ENCODE measurements around the gene PTGIS.

The PTGIS gene

GRCh38 chr20:49587111-49587570 is 19.2 kb upstream of the PTGIS start:
- Histone ChIP-seq H3K36me3 (ENCODE audit: control insufficient read depth in 1 of 2, insufficient read depth in 2 of 2, low read length in 2 of 2) (no peaks in the 10 kb centered on the region), H3K9me3 (ENCODE audit: control insufficient read depth in 1 of 2, low read length in 2 of 2) (peaks cover 3 to 5% of the 10 kb centered on the region in 2 donors), H3K4me1 (ENCODE audit: control insufficient read depth in 1 of 2, insufficient read depth in 2 of 2, low read length in 2 of 2) (peaks cover 23 to 25% of the 10 kb centered on the region in 2 donors), H3K27me3 (ENCODE audit: control insufficient read depth in 1 of 2, insufficient read depth in 2 of 2, low read length in 2 of 2) (peaks cover 0 to 3% of the 10 kb centered on the region in 2 donors), H3K27ac (ENCODE audit: low read depth, low read length) (no peak overlapping the region), H3K9ac (ENCODE audit: low read depth in 1 of 2, low read length in 2 of 2) (no peak overlapping the region), H3K4me3 (ENCODE audit: low read depth in 1 of 2, low read length in 2 of 2) (no peak overlapping the region)

GRCh38 chr20:49585585-49586245 is 17.8 kb upstream of the PTGIS start:
- Histone ChIP-seq H3K9ac (ENCODE audit: low read depth in 1 of 2, low read length in 2 of 2) (no peak overlapping the region), H3K9me3 (ENCODE audit: control insufficient read depth in 1 of 2, low read length in 2 of 2) (peaks cover 3 to 5% of the 10 kb centered on the region in 2 donors), H3K36me3 (ENCODE audit: control insufficient read depth in 1 of 2, insufficient read depth in 2 of 2, low read length in 2 of 2) (no peaks in the 10 kb centered on the region), H3K27ac (ENCODE audit: low read depth, low read length) (no peak overlapping the region), H3K4me3 (ENCODE audit: low read depth in 1 of 2, low read length in 2 of 2) (no peak overlapping the region), H3K4me1 (ENCODE audit: control insufficient read depth in 1 of 2, insufficient read depth in 2 of 2, low read length in 2 of 2) (peaks cover 19 to 22% of the 10 kb centered on the region in 2 donors), H3K27me3 (ENCODE audit: control insufficient read depth in 1 of 2, insufficient read depth in 2 of 2, low read length in 2 of 2) (peaks cover 0 to 3% of the 10 kb centered on the region in 2 donors)

DNA sequence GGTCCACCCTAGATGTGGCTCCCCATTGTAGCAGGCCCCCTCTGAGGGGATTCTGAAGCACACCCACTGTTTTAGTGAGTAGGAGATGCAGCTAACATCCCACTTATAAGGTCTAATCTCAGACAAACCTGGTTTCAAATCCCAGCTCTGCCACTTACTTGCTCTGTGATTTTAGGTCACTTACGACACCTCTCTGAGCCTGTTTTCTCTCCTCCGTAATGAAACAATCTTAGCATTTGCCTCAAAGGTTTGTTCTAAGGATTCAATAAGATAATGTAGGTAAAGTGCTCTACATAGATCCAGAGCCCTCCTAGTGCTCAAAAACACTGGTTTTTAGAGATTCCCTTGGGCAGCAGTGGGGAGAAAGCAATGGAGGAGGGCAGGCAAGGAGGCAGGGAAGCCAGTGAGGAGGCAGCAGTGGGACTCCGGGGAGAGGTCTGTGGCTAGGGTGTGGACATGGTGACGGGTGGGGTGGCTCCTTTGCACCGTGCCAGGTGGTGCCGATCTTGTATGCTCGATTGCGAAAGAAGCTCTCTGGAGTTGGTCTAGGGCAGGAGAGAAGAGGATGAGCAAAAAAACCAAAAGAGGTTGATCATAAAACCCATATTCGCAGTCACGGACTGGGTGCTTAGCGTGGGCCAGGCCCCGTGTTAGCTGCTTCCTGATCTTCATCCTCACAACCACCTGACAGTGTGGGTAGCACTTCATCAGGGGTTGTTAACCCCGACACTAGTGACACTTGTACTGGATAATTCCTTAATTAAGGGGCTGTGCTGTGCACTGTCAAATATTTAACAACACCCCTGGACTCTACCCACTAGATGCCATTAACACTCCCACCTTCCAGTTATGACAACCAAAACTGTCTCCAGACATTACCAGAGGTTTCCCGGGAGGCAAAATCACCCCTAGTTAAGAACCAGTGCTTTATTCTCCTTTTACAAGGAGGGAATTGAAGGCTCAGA is 16.8 kb upstream of the PTGIS start:
- Histone ChIP-seq H3K27me3 (ENCODE audit: control insufficient read depth in 1 of 2, insufficient read depth in 2 of 2, low read length in 2 of 2) (peaks cover 0 to 3% of the 10 kb centered on the region in 2 donors), H3K9ac (ENCODE audit: low read depth in 1 of 2, low read length in 2 of 2) (no peak overlapping the region), H3K36me3 (ENCODE audit: control insufficient read depth in 1 of 2, insufficient read depth in 2 of 2, low read length in 2 of 2) (no peaks in the 10 kb centered on the region), H3K9me3 (ENCODE audit: control insufficient read depth in 1 of 2, low read length in 2 of 2) (peaks cover 3 to 5% of the 10 kb centered on the region in 2 donors), H3K4me3 (ENCODE audit: low read depth in 1 of 2, low read length in 2 of 2) (peak overlapping the region in 1 of 2 donors; percentile 17), H3K4me1 (ENCODE audit: control insufficient read depth in 1 of 2, insufficient read depth in 2 of 2, low read length in 2 of 2) (peaks cover 19 to 22% of the 10 kb centered on the region in 2 donors), H3K27ac (ENCODE audit: low read depth, low read length) (no peak overlapping the region)

GRCh38 chr20:49583669-49584417 is 15.9 kb upstream of the PTGIS start:
- H3K4me3 ChIP-seq (ENCODE audit: low read depth in 1 of 2, low read length in 2 of 2) = peak overlapping the region in 1 of 2 donors; percentile 17
- H3K27me3 ChIP-seq (ENCODE audit: control insufficient read depth in 1 of 2, insufficient read depth in 2 of 2, low read length in 2 of 2) = peaks cover 0 to 3% of the 10 kb centered on the region in 2 donors
- peak overlapping the region in 1 of 2 donors; percentile 40 for H3K9ac ChIP-seq (ENCODE audit: low read depth in 1 of 2, low read length in 2 of 2)
- no peaks in the 10 kb centered on the region for H3K36me3 ChIP-seq (ENCODE audit: control insufficient read depth in 1 of 2, insufficient read depth in 2 of 2, low read length in 2 of 2)
- peaks cover 3 to 5% of the 10 kb centered on the region in 2 donors for H3K9me3 ChIP-seq (ENCODE audit: control insufficient read depth in 1 of 2, low read length in 2 of 2)
- peak overlapping the region; percentile 40 for H3K27ac ChIP-seq (ENCODE audit: low read depth, low read length)
- H3K4me1 ChIP-seq (ENCODE audit: control insufficient read depth in 1 of 2, insufficient read depth in 2 of 2, low read length in 2 of 2) = peaks cover 19 to 22% of the 10 kb centered on the region in 2 donors

DNA sequence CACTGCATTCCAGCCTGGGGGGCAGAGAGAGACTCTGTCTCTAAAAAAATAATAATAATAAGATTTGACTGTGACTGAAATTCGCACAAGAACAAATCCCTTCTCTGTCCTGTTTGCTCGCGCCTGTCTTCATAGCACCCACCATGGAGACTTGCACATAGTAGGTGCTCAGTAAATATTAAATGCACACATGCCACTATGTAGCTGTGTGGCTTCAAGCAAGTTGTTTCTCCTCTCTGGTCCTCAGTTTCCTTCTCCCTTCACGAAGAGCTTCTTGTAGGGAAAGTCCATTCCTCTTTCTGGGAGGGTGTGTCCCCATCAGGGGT is 15.4 kb upstream of the PTGIS start:
- Histone ChIP-seq H3K9ac (ENCODE audit: low read depth in 1 of 2, low read length in 2 of 2) (no peak overlapping the region), H3K27me3 (ENCODE audit: control insufficient read depth in 1 of 2, insufficient read depth in 2 of 2, low read length in 2 of 2) (peaks cover 0 to 3% of the 10 kb centered on the region in 2 donors), H3K9me3 (ENCODE audit: control insufficient read depth in 1 of 2, low read length in 2 of 2) (peaks cover 3 to 5% of the 10 kb centered on the region in 2 donors), H3K4me3 (ENCODE audit: low read depth in 1 of 2, low read length in 2 of 2) (no peak overlapping the region), H3K36me3 (ENCODE audit: control insufficient read depth in 1 of 2, insufficient read depth in 2 of 2, low read length in 2 of 2) (no peaks in the 10 kb centered on the region), H3K4me1 (ENCODE audit: control insufficient read depth in 1 of 2, insufficient read depth in 2 of 2, low read length in 2 of 2) (peaks cover 19 to 22% of the 10 kb centered on the region in 2 donors), H3K27ac (ENCODE audit: low read depth, low read length) (no peak overlapping the region)

DNA sequence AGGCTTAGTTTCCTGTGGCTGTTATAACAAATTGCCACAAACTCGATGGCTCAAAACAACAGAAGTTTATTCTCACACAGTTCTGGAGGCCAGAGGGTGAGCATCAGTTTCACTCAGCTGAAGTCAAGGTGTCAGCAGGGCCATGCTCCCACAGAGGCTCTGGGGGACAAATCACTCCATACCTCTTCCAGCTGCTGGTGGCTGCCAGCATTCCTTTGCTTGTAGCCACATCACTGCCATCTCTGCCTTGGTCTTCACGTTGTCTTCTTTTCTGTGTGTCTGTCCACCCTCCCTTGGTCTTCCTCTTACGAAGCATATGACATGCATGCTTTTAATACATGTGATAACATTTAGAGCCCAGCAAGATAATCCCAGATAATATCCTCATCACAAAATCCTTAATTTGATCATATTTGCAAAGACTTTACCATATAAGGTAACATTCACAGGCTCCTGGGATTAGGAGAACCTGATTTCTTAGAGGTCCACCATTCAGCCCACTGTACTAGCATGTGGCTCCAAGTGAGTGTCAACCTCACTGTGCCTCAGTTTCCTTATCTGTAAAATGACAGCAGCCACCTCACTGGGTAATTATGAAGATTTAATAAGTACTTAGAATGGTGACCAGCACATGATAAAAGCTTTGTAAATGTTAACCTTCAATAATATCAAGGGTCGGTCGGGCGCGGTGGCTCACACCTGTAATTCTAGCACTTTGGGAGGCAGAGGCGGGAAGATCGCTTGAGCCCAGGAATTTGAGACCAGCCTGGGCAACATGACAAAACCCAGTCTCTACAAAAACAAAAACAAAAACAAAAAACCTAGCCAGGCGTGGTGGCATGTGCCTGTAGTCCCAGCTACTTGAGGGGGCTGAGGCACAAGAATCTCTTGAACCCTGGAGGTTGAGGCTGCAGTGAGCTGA is 14.7 kb upstream of the PTGIS start:
- no peak overlapping the region for H3K4me3 ChIP-seq (ENCODE audit: low read depth in 1 of 2, low read length in 2 of 2)
- H3K9me3 ChIP-seq (ENCODE audit: control insufficient read depth in 1 of 2, low read length in 2 of 2) = peaks cover 3 to 5% of the 10 kb centered on the region in 2 donors
- no peak overlapping the region for H3K9ac ChIP-seq (ENCODE audit: low read depth in 1 of 2, low read length in 2 of 2)
- no peak overlapping the region for H3K27ac ChIP-seq (ENCODE audit: low read depth, low read length)
- peaks cover 0 to 3% of the 10 kb centered on the region in 2 donors for H3K27me3 ChIP-seq (ENCODE audit: control insufficient read depth in 1 of 2, insufficient read depth in 2 of 2, low read length in 2 of 2)
- H3K36me3 ChIP-seq (ENCODE audit: control insufficient read depth in 1 of 2, insufficient read depth in 2 of 2, low read length in 2 of 2) = no peaks in the 10 kb centered on the region
- peaks cover 19 to 22% of the 10 kb centered on the region in 2 donors for H3K4me1 ChIP-seq (ENCODE audit: control insufficient read depth in 1 of 2, insufficient read depth in 2 of 2, low read length in 2 of 2)

GRCh38 chr20:49581482-49581881 is 13.5 kb upstream of the PTGIS start:
- Histone ChIP-seq H3K4me1 (ENCODE audit: control insufficient read depth in 1 of 2, insufficient read depth in 2 of 2, low read length in 2 of 2) (peaks cover 19 to 22% of the 10 kb centered on the region in 2 donors), H3K27ac (ENCODE audit: low read depth, low read length) (no peak overlapping the region), H3K9me3 (ENCODE audit: control insufficient read depth in 1 of 2, low read length in 2 of 2) (peaks cover 3 to 8% of the 10 kb centered on the region in 2 donors), H3K27me3 (ENCODE audit: control insufficient read depth in 1 of 2, insufficient read depth in 2 of 2, low read length in 2 of 2) (no peaks in the 10 kb centered on the region), H3K36me3 (ENCODE audit: control insufficient read depth in 1 of 2, insufficient read depth in 2 of 2, low read length in 2 of 2) (no peaks in the 10 kb centered on the region), H3K9ac (ENCODE audit: low read depth in 1 of 2, low read length in 2 of 2) (no peak overlapping the region), H3K4me3 (ENCODE audit: low read depth in 1 of 2, low read length in 2 of 2) (no peak overlapping the region)

DNA sequence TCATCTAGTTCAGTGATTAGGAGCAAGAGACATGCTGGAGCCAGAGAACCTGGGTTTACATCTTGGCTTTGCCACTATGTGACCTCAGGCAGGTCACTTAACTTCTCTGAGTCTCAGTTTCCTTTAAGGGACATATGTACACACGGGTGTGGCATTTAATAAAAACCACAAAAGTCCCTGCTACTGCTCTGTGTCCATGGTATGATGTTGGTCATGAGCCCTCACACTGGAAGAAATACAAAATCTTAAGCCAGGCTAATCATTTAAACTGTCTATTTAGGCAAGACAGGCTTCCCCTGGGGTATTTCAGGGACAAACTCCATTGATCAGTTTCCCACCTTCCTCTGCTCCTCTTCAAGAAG is 12.9 kb upstream of the PTGIS start:
- H3K27ac ChIP-seq (ENCODE audit: low read depth, low read length) = no peak overlapping the region
- H3K36me3 ChIP-seq (ENCODE audit: control insufficient read depth in 1 of 2, insufficient read depth in 2 of 2, low read length in 2 of 2) = no peaks in the 10 kb centered on the region
- peaks cover 3 to 10% of the 10 kb centered on the region in 2 donors for H3K9me3 ChIP-seq (ENCODE audit: control insufficient read depth in 1 of 2, low read length in 2 of 2)
- peaks cover 19 to 22% of the 10 kb centered on the region in 2 donors for H3K4me1 ChIP-seq (ENCODE audit: control insufficient read depth in 1 of 2, insufficient read depth in 2 of 2, low read length in 2 of 2)
- no peak overlapping the region for H3K9ac ChIP-seq (ENCODE audit: low read depth in 1 of 2, low read length in 2 of 2)
- no peaks in the 10 kb centered on the region for H3K27me3 ChIP-seq (ENCODE audit: control insufficient read depth in 1 of 2, insufficient read depth in 2 of 2, low read length in 2 of 2)
- no peak overlapping the region for H3K4me3 ChIP-seq (ENCODE audit: low read depth in 1 of 2, low read length in 2 of 2)
